Transverse colon (tissue), 4 donors: ENCODE measurements around the gene ZMIZ2. TPM values are rescaled to one million over a fixed set of nuclear protein-coding genes. Genes with fewer than 3 reads are reported as not detected.

ENCODE experiments used
- DNase-seq: peaks from one replicate; pipeline ENCODE4 v3.0.0-alpha.2; 2019
- H3K27ac ChIP-seq, 4 donors: fragments of 200-600 bp; sonication (generic); 2 replicates each; pipeline ENCODE4 v1.5.1; 2016 to 2018; ENCODE audit warnings: inconsistent platforms in 4 of 4
- H3K27me3 ChIP-seq: fragments of 200-600 bp; sonication (generic); 2 replicates; pipeline ENCODE4 v1.5.1; 2017; ENCODE audit warnings: inconsistent platforms
- H3K36me3 ChIP-seq, 4 donors: fragments of 200-600 bp; sonication (generic); 2 replicates each; pipeline ENCODE4 v1.5.1; 2017 to 2019; ENCODE audit warnings: inconsistent platforms in 4 of 4
- H3K4me1 ChIP-seq, 4 donors: fragments of 200-600 bp; sonication (generic); 2 replicates each; pipeline ENCODE4 v1.5.1; 2017 to 2020; ENCODE audit warnings: inconsistent platforms in 4 of 4
- H3K4me3 ChIP-seq, 4 donors: fragments of 200-600 bp; sonication (generic); 1 replicate in 1 of 4; 2 replicates in 3 of 4; pipeline versions ENCODE4 v1.5.1 to v1.6.1; 2017 to 2019; ENCODE audit warnings: inconsistent platforms in 4 of 4
- H3K9me3 ChIP-seq, 2 donors: fragments of 200-600 bp; sonication (generic); 2 replicates each; pipeline ENCODE4 v1.5.1; 2017 to 2019; ENCODE audit warnings: inconsistent platforms in 2 of 2
- EP300 ChIP-seq: sonication (generic); formaldehyde crosslinking; IDR thresholded peaks from one replicate; pipeline ENCODE4 v1.6.1; 2017; ENCODE audit warnings: antibody characterized with exemption, low read depth
- POLR2A ChIP-seq: fragments of 450-650 bp; IDR thresholded peaks from one replicate; pipeline ENCODE4 v1.6.1; 2016; ENCODE audit warnings: antibody characterized with exemption, mild to moderate bottlenecking, moderate library complexity
- POLR2AphosphoS5 ChIP-seq, 3 donors: sonication (generic); formaldehyde crosslinking; IDR thresholded peaks; one replicate each; pipeline ENCODE4 v1.6.1; 2016; ENCODE audit warnings: antibody characterized with exemption in 3 of 3
- WGBS, 2 donors: methylation state at CpG; one replicate each; pipeline ENCODE4 v1.1.5; 2018; ENCODE audit warnings: low coverage in 1 of 2; 5-methylcytosine and 5-hydroxymethylcytosine counted together
- in situ Hi-C, 4 donors: fragments of 200-750 bp; cut with MboI; loops; one replicate each; pipeline versions ENCODE4 v1.15.0 to v1.15.1; 2017; ENCODE audit warnings: low sequenced_read_pairs in 3 of 4, low pct_ligation_motif_present in 1 of 4, low pct_unique_long_range_greater_than_20kb in 1 of 4
- intact Hi-C: fragments of 100-400 bp; cut with DNase I; formaldehyde crosslinking; loops from one replicate; pipeline ENCODE4 v1.15.1; 2023; ENCODE audit warnings: low total_unique reads
- total RNA-seq, 4 donors: library from RNA; depleted of rRNA; stranded (reverse); fragments of >200 nt; gene quantifications; one replicate each; pipeline ENCODE4 v1.1.0, GENCODE V29; 2016
- TF ChIP-seq, protein P1 (sequence below), 5 experiments: fragments of 200-600 bp in 3 of 5; fragments of 450-650 bp in 2 of 5; sonication (generic) in 3 of 5; IDR thresholded peaks; 1 replicate in 2 of 5; 2 replicates in 3 of 5; pipeline ENCODE4 v1.5.1; 2016 to 2017; ENCODE audit warnings: antibody characterized with exemption in 5 of 5, inconsistent platforms in 3 of 5, mild to moderate bottlenecking in 2 of 5, moderate library complexity in 1 of 5

ZMIZ2 gene
- total RNA-seq, 4 donors from 2014 or later, result 40.6 to 92.7 (median 69.3) TPM

- H3K36me3 ChIP-seq, result no peaks in the 10 kb centered on the region
- intact Hi-C loops (no loop called here), in situ Hi-C loops (no loop called here)
- TF ChIP-seq POLR2A (no peak), EP300 (no peak), POLR2AphosphoS5 (IDR thresholded peaks at IDR 0.05) (no peak)
- TF ChIP-seq, protein P1, sequence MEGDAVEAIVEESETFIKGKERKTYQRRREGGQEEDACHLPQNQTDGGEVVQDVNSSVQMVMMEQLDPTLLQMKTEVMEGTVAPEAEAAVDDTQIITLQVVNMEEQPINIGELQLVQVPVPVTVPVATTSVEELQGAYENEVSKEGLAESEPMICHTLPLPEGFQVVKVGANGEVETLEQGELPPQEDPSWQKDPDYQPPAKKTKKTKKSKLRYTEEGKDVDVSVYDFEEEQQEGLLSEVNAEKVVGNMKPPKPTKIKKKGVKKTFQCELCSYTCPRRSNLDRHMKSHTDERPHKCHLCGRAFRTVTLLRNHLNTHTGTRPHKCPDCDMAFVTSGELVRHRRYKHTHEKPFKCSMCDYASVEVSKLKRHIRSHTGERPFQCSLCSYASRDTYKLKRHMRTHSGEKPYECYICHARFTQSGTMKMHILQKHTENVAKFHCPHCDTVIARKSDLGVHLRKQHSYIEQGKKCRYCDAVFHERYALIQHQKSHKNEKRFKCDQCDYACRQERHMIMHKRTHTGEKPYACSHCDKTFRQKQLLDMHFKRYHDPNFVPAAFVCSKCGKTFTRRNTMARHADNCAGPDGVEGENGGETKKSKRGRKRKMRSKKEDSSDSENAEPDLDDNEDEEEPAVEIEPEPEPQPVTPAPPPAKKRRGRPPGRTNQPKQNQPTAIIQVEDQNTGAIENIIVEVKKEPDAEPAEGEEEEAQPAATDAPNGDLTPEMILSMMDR (IDR thresholded peaks at IDR 0.05), result no peak
- H3K4me1 ChIP-seq, result peaks cover 0 to 4% (median 0%) of the 10 kb centered on the region in 4 donors
- H3K27ac ChIP-seq, result no peak overlapping the region
- H3K27me3 ChIP-seq, result no peaks in the 10 kb centered on the region
- H3K4me3 ChIP-seq, result no peak overlapping the region
- no peaks in the 10 kb centered on the region for H3K9me3 ChIP-seq
- no peak for DNase-seq
Observed at GRCh38 chr7:44811093-44811492, 62.4 kb downstream of the ZMIZ2 start.

DNA sequence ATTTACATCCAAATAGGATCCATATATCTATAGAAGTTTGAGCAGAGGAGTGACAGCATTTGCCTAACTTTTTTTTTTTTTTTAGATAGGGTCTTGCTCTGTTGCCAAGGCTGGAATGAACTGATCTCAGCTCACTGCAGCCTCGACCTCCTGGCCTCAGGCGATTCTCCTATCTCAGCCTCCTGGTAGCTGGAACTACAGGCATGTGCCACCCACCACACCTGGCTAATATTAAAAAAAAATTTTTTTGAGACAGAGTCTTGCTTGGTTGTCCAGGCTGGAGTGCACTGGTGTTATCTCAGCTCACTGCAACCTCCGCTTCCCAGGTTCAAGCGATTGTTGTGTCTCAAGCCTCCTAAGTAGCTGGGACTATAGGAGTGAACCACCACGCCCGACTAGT lies 62.9 kb downstream of the ZMIZ2 start:
- Histone ChIP-seq H3K4me1 (peaks cover 0 to 4% (median 0%) of the 10 kb centered on the region in 4 donors), H3K4me3 (no peak overlapping the region), H3K36me3 (no peaks in the 10 kb centered on the region), H3K27ac (no peak overlapping the region), H3K27me3 (no peaks in the 10 kb centered on the region), H3K9me3 (no peaks in the 10 kb centered on the region)
- intact Hi-C loops, result no loop called here
- in situ Hi-C loops, result no loop called here
- 79 to 93% methylated on average over 2 to 6 of the region's 6 CpGs for WGBS, 2 donors
- TF ChIP-seq, protein P1 (IDR thresholded peaks at IDR 0.05), result no peak
- TF ChIP-seq POLR2AphosphoS5 (IDR thresholded peaks at IDR 0.05), result no peak
- no peak for TF ChIP-seq POLR2A
- no peak for DNase-seq

DNA sequence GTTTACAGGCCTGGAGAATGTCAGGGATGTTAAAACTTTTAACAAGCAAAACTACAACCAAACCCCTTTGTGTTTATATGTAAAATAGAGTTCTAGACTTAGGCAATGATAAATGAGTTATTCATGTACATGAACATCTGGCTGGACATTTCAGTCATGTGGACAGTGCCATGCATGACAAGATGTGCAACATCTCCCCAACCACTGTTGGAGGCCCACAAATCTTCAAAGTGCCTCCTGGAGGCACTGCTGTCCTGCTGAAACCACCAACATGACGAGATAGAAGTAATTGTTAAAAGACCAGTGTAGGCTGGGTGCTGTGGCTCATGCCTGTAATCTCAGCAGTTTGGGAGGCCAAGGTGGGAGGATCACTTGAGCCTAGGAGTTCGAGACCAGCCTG lies 66.3 kb downstream of the ZMIZ2 start:
- H3K9me3 ChIP-seq, result no peaks in the 10 kb centered on the region
- H3K4me3 ChIP-seq, result no peak overlapping the region
- WGBS, 2 donors, result 88% methylated on average over 2 of the region's 2 CpGs; no CpG with 5 or more reads in 1 of the 2 donors
- in situ Hi-C loops (no loop called here), intact Hi-C loops (no loop called here)
- TF ChIP-seq POLR2A (no peak), EP300 (no peak), POLR2AphosphoS5 (IDR thresholded peaks at IDR 0.05) (no peak)
- TF ChIP-seq, protein P1 (IDR thresholded peaks at IDR 0.05), result no peak
- H3K27me3 ChIP-seq, result no peaks in the 10 kb centered on the region
- H3K4me1 ChIP-seq, result peaks cover 0 to 4% (median 0%) of the 10 kb centered on the region in 4 donors
- DNase-seq, result no peak
- no peaks in the 10 kb centered on the region for H3K36me3 ChIP-seq
- no peak overlapping the region for H3K27ac ChIP-seq

- DNase-seq, result no peak
- in situ Hi-C loops, result no loop called here
- no peaks in the 10 kb centered on the region for H3K4me1 ChIP-seq
- 33 to 66% methylated on average over 1 to 2 of the region's 2 CpGs for WGBS, 2 donors
- H3K4me3 ChIP-seq, result no peak overlapping the region
- H3K27ac ChIP-seq, result no peak overlapping the region
- H3K27me3 ChIP-seq, result no peaks in the 10 kb centered on the region
- TF ChIP-seq POLR2A, result no peak
- TF ChIP-seq, protein P1 (IDR thresholded peaks at IDR 0.05), result no peak
- no peaks in the 10 kb centered on the region for H3K9me3 ChIP-seq
- intact Hi-C loops, result no loop called here
- H3K36me3 ChIP-seq, result no peaks in the 10 kb centered on the region
Observed at GRCh38 chr7:44819292-44819691, 70.6 kb downstream of the ZMIZ2 start.

Other genes with a start within 250 kb of the ZMIZ2 start
- under 1 TPM in 1 of 4 donors, not detected in 3; 0.48 TPM for gene NPC1L1, start 207.5 kb upstream of the ZMIZ2 start, total RNA-seq
- gene DDX56, start 174.9 kb upstream of the ZMIZ2 start, total RNA-seq, result 100 to 1,000 TPM in 1 of 4 donors, 10 to 100 TPM in 3; 41.1 to 202 (median 42.3) TPM
- 100 to 1,000 TPM; 226 to 303 (median 254) TPM for gene TMED4, start 166.6 kb upstream of the ZMIZ2 start, total RNA-seq
- gene OGDH, start 142.2 kb upstream of the ZMIZ2 start, total RNA-seq, result 100 to 1,000 TPM in 3 of 4 donors, 10 to 100 TPM in 1; 74.0 to 160 (median 143) TPM
- gene PPIA, start 47.8 kb downstream of the ZMIZ2 start, total RNA-seq, result 1,000 to 10,000 TPM in 1 of 4 donors, 100 to 1,000 TPM in 3; 631 to 1,290 (median 820) TPM
- gene H2AZ2, start 99.2 kb downstream of the ZMIZ2 start, total RNA-seq, result 100 to 1,000 TPM in 3 of 4 donors, 10 to 100 TPM in 1; 99.6 to 418 (median 115) TPM
- 10 to 100 TPM; 13.1 to 26.2 (median 20.4) TPM for gene PURB, start 136.7 kb downstream of the ZMIZ2 start, total RNA-seq
- 1 to 10 TPM; 2.5 to 8.3 (median 6.4) TPM for gene MYO1G, start 230.2 kb downstream of the ZMIZ2 start, total RNA-seq